Iris pigment epithelial cell (primary cell): ENCODE data around the gene RCN2.
A peak's percentile ranks its signal among the peaks of the same experiment; 100 is the strongest.
"Not testable (repeated sequence)": the region's sequence is repeated elsewhere in the genome, so short reads cannot be mapped to it uniquely, and the experiment has no call there.

Experiments used
- DNase-seq: peaks from one replicate; pipeline ENCODE4 v3.0.0-alpha.2; 2011; ENCODE audit warnings: low read depth

RCN2 gene

GRCh38 chr15:76931397-76932134, at the start of gene RCN2:
RCN2 (plus strand) TSS chr15:76931749; CDS start chr15:76931842, 93 bp downstream.
- DNase-seq = peak; percentile 95

GRCh38 chr15:76885212-76885611, 46.3 kb upstream of the RCN2 start:
- DNase-seq = no peak

GRCh38 chr15:76887280-76888141, 44.0 kb upstream of the RCN2 start:
- DNase-seq = not testable (repeated sequence)

GRCh38 chr15:76892836-76893235, 38.7 kb upstream of the RCN2 start:
- not testable (repeated sequence) for DNase-seq

- DNase-seq = no peak
These were observed 37.4 kb upstream of the RCN2 start for GRCh38 chr15:76894174-76894573.

GRCh38 chr15:76898102-76898501, 33.4 kb upstream of the RCN2 start:
- DNase-seq = no peak

- not testable (repeated sequence) for DNase-seq
These were observed 32.2 kb upstream of the RCN2 start for GRCh38 chr15:76899176-76899930.

- DNase-seq = not testable (repeated sequence)
These were observed 31.6 kb upstream of the RCN2 start for GRCh38 chr15:76899931-76900310.

GRCh38 chr15:76901965-76902364, 29.6 kb upstream of the RCN2 start:
- DNase-seq = no peak

- peak; percentile 66 for DNase-seq
These were observed 28.3 kb upstream of the RCN2 start for GRCh38 chr15:76903251-76903681.

GRCh38 chr15:76904461-76905012, 27.0 kb upstream of the RCN2 start:
- DNase-seq = peak; percentile 10

GRCh38 chr15:76905013-76905839, 26.3 kb upstream of the RCN2 start, which contains the start of gene SCAPER:
SCAPER (minus strand) TSS chr15:76905340; CDS start chr15:76883817, 21,523 bp downstream.
- DNase-seq = peak; percentile 89

GRCh38 chr15:76905855-76906254, 25.7 kb upstream of the RCN2 start:
- DNase-seq = no peak

- DNase-seq = no peak
These were observed 19.1 kb upstream of the RCN2 start for GRCh38 chr15:76912430-76912829.

GRCh38 chr15:76913737-76914136, 17.8 kb upstream of the RCN2 start:
- no peak for DNase-seq

GRCh38 chr15:76916369-76916768, 15.2 kb upstream of the RCN2 start:
- DNase-seq = no peak

- no peak for DNase-seq
These were observed 3.3 kb upstream of the RCN2 start for GRCh38 chr15:76928201-76928600.

- DNase-seq = no peak
These were observed 2.4 kb upstream of the RCN2 start for GRCh38 chr15:76929011-76929760.

- no peak for DNase-seq
These were observed 635 bp upstream of the RCN2 start for GRCh38 chr15:76930831-76931396.
